ENCODE measurements around the gene LANCL3. TPM values are rescaled to one million over a fixed set of nuclear protein-coding genes. Genes with fewer than 3 reads are reported as not detected.

The LANCL3 gene
- polyA plus RNA-seq, 2 of the 4 experiments (the other 2 are of a cell fraction) = not detected

DNA sequence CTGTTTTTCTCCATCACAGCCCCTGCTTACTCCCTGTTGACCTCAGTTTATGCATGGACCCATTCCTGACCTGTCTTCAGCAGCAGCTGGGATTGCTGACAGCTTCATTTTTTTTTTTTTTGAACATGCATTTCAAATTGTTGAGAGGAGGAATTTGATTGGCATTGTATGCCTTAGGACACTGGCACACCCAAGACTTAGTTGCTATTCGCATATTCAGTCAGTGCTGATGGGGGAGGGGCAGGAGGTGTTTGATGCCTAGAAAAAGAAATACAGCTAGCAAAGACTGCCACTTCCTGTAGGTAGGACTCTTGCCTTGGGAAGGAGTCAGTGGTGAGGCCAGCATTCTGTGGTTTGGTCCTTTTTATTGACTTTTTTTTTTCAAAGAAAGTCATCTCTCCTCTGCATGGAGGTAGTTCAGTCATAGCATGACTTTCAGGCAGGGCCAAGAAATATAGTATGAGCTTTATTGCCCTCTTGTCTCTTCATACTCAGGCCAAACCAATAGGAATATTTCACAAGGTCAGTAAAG lies 80.5 kb downstream of the LANCL3 start:
- TF ChIP-seq BHLHE40 (IDR thresholded peaks at IDR 0.05; ENCODE audit: low read depth, low read length) (no peak), JUNB (IDR thresholded peaks at IDR 0.05) (no peak), ZSCAN20 (CRISPR knock-in tag; IDR thresholded peaks at IDR 0.05) (no peak), MAZ (IDR thresholded peaks at IDR 0.05; ENCODE audit: borderline replicate concordance, low read depth, low read length) (no peak), POLR2A (IDR thresholded peaks at IDR 0.05; ENCODE audit: low read length) (no peak), FOSB (CRISPR knock-in tag; IDR thresholded peaks at IDR 0.05) (no peak), EP300 (IDR thresholded peaks at IDR 0.05) (no peak), ZNF302 (CRISPR knock-in tag; IDR thresholded peaks at IDR 0.05) (no peak), MYC (IDR thresholded peaks at IDR 0.05; ENCODE audit: borderline replicate concordance, low read length) (no peak), EHMT2 (IDR thresholded peaks at IDR 0.05; ENCODE audit: low read depth) (no peak), KDM5A (IDR thresholded peaks at IDR 0.05) (no peak), NR3C1 (IDR thresholded peaks at IDR 0.05) (no peak), CBX2 (IDR thresholded peaks at IDR 0.05; ENCODE audit: borderline replicate concordance, low read depth) (no peak), GATA3 (IDR thresholded peaks at IDR 0.05; ENCODE audit: borderline replicate concordance) (no peak)
- TF ChIP-seq, protein P1, sequence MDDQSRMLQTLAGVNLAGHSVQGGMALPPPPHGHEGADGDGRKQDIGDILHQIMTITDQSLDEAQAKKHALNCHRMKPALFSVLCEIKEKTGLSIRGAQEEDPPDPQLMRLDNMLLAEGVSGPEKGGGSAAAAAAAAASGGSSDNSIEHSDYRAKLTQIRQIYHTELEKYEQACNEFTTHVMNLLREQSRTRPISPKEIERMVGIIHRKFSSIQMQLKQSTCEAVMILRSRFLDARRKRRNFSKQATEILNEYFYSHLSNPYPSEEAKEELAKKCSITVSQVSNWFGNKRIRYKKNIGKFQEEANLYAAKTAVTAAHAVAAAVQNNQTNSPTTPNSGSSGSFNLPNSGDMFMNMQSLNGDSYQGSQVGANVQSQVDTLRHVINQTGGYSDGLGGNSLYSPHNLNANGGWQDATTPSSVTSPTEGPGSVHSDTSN (IDR thresholded peaks at IDR 0.05) = no peak
- TF ChIP-seq, protein P2, sequence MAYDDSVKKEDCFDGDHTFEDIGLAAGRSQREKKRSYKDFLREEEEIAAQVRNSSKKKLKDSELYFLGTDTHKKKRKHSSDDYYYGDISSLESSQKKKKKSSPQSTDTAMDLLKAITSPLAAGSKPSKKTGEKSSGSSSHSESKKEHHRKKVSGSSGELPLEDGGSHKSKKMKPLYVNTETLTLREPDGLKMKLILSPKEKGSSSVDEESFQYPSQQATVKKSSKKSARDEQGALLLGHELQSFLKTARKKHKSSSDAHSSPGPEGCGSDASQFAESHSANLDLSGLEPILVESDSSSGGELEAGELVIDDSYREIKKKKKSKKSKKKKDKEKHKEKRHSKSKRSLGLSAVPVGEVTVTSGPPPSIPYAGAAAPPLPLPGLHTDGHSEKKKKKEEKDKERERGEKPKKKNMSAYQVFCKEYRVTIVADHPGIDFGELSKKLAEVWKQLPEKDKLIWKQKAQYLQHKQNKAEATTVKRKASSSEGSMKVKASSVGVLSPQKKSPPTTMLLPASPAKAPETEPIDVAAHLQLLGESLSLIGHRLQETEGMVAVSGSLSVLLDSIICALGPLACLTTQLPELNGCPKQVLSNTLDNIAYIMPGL (CRISPR knock-in tag; IDR thresholded peaks at IDR 0.05; ENCODE audit: borderline replicate concordance) = no peak
- TF ChIP-seq, protein P3, sequence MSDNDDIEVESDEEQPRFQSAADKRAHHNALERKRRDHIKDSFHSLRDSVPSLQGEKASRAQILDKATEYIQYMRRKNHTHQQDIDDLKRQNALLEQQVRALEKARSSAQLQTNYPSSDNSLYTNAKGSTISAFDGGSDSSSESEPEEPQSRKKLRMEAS (IDR thresholded peaks at IDR 0.05) = no peak
- TF ChIP-seq, protein P4, sequence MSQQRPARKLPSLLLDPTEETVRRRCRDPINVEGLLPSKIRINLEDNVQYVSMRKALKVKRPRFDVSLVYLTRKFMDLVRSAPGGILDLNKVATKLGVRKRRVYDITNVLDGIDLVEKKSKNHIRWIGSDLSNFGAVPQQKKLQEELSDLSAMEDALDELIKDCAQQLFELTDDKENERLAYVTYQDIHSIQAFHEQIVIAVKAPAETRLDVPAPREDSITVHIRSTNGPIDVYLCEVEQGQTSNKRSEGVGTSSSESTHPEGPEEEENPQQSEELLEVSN (IDR thresholded peaks at IDR 0.05; ENCODE audit: borderline replicate concordance, low read depth) = no peak
- TF ChIP-seq, protein P5, sequence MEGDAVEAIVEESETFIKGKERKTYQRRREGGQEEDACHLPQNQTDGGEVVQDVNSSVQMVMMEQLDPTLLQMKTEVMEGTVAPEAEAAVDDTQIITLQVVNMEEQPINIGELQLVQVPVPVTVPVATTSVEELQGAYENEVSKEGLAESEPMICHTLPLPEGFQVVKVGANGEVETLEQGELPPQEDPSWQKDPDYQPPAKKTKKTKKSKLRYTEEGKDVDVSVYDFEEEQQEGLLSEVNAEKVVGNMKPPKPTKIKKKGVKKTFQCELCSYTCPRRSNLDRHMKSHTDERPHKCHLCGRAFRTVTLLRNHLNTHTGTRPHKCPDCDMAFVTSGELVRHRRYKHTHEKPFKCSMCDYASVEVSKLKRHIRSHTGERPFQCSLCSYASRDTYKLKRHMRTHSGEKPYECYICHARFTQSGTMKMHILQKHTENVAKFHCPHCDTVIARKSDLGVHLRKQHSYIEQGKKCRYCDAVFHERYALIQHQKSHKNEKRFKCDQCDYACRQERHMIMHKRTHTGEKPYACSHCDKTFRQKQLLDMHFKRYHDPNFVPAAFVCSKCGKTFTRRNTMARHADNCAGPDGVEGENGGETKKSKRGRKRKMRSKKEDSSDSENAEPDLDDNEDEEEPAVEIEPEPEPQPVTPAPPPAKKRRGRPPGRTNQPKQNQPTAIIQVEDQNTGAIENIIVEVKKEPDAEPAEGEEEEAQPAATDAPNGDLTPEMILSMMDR (IDR thresholded peaks at IDR 0.05) = no peak
- ChIA-PET POLR2A (no interaction called here), CTCF (no interaction called here)
- no peak overlapping the region for H3K4me2 ChIP-seq
- H3K9me3 ChIP-seq = no peaks in the 10 kb centered on the region
- 38% methylated on average over 1 of the region's 1 CpG for WGBS (ENCODE audit: missing lambda C conversion rate)
- no peak overlapping the region for H3K27ac ChIP-seq
- FAIRE-seq (no peak), DNase-seq (ENCODE audit: low read depth in 1 of 2, low spot score in 1 of 2) (no peak), ATAC-seq (no peak)
- H3K4me1 ChIP-seq = no peaks in the 10 kb centered on the region
- H3K4me3 ChIP-seq = no peak overlapping the region

DNA sequence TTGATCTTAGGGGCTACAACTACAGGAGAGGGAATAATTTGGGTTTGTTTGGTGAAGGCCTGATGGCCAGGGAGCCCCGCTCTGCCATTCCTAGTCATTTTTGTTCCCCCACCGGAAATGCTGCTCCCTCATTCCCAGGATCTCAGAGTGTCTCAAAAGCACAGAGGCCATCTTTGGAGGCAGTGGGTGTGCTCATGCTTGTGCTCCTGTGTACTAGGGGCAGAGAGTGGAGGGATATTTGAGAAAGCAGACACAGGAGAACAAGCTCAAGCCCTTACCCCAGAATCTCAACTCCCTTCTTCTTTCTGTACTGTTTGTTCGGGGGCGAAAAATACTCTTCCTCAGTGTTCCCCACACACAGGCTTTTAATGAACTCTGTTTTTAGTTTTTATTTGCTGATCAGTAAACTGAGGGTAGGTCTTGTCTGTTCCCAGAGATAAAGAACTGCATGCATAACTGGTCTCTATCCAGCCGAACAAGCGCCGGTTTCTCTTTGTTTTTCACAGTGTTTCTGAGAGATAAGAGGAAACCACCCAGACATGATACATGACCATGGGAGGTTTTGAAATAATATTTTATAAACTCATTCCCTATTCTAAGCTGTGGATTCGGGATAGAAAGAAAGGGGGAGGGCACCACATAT lies 81.2 kb downstream of the LANCL3 start:
- TF ChIP-seq, protein P2 (CRISPR knock-in tag; IDR thresholded peaks at IDR 0.05; ENCODE audit: borderline replicate concordance) = no peak
- no peak for TF ChIP-seq TFCP2L1 (CRISPR knock-in tag; IDR thresholded peaks at IDR 0.05)
- no peak for TF ChIP-seq NFE2L2 (conservative IDR thresholded peaks at IDR 0.05; ENCODE audit: low read length)
- TF ChIP-seq MAFK (IDR thresholded peaks at IDR 0.05; ENCODE audit: partially characterized antibody) = no peak
- TF ChIP-seq HOXB5 (CRISPR knock-in tag; IDR thresholded peaks at IDR 0.05) = no peak
- TF ChIP-seq RFX5 (IDR thresholded peaks at IDR 0.05) = no peak
- TF ChIP-seq JUNB (IDR thresholded peaks at IDR 0.05) = no peak
- TF ChIP-seq KDM5A (IDR thresholded peaks at IDR 0.05) = no peak
- TF ChIP-seq MAZ (IDR thresholded peaks at IDR 0.05; ENCODE audit: borderline replicate concordance, low read depth, low read length) = no peak
- no peak for TF ChIP-seq POLR2AphosphoS2 (conservative IDR thresholded peaks at IDR 0.05; ENCODE audit: low read length)
- no peak for TF ChIP-seq BHLHE40 (IDR thresholded peaks at IDR 0.05; ENCODE audit: low read depth, low read length)
- FAIRE-seq (no peak), DNase-seq (ENCODE audit: low read depth in 1 of 2, low spot score in 1 of 2) (no peak), ATAC-seq (no peak)
- Histone ChIP-seq H3K4me2 (no peak overlapping the region), H3K9me3 (no peaks in the 10 kb centered on the region), H3K4me3 (no peak overlapping the region), H3K4me1 (no peaks in the 10 kb centered on the region), H3K27ac (no peak overlapping the region)
- 65% methylated on average over 8 of the region's 8 CpGs for WGBS (ENCODE audit: missing lambda C conversion rate)
- ChIA-PET CTCF (no interaction called here), POLR2A (no interaction called here)
